HEK293 (cell line): Measurements from ENCODE around the gene TFRC.

Experiments
- ZNF335 ChIP-seq: fragments of 450-650 bp; formaldehyde crosslinking; conservative IDR thresholded peaks from 2 replicates; pipeline ENCODE4 v1.5.1; 2016; ENCODE audit warnings: missing biosample characterization, missing genetic modification characterization
- TF ChIP-seq, protein P1 (sequence below): fragments of 450-650 bp; IDR thresholded peaks from 2 replicates; pipeline ENCODE4 v1.5.1; 2018; ENCODE audit warnings: missing biosample characterization, mild to moderate bottlenecking, missing genetic modification characterization
- TF ChIP-seq, protein P2 (sequence below): fragments of 450-650 bp; formaldehyde crosslinking; IDR thresholded peaks from 2 replicates; pipeline ENCODE4 v1.5.1; 2016; ENCODE audit warnings: missing biosample characterization, missing genetic modification characterization

DNA sequence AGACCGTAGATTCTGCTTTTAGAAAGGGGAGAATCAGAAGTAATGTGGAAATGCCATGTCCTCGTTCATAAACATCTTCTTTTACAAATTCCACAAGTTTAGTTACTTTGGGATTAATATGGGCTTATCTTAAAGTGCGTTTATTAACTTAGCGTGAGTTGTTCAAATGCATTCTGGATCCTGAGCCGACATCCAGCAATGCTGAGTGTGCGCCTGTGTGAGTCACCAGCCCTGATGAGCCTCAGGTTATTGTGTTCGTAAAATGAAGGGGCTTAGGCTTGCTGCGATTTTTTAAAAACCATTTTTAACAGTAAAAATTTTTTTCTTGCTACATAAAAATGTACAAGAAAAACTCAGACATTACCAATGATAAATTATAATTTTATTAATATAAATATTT, 57.9 kb downstream of the TFRC start:
- TF ChIP-seq, protein P1, sequence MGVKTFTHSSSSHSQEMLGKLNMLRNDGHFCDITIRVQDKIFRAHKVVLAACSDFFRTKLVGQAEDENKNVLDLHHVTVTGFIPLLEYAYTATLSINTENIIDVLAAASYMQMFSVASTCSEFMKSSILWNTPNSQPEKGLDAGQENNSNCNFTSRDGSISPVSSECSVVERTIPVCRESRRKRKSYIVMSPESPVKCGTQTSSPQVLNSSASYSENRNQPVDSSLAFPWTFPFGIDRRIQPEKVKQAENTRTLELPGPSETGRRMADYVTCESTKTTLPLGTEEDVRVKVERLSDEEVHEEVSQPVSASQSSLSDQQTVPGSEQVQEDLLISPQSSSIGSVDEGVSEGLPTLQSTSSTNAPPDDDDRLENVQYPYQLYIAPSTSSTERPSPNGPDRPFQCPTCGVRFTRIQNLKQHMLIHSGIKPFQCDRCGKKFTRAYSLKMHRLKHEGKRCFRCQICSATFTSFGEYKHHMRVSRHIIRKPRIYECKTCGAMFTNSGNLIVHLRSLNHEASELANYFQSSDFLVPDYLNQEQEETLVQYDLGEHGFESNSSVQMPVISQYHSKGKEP: no peak
- TF ChIP-seq, protein P2, sequence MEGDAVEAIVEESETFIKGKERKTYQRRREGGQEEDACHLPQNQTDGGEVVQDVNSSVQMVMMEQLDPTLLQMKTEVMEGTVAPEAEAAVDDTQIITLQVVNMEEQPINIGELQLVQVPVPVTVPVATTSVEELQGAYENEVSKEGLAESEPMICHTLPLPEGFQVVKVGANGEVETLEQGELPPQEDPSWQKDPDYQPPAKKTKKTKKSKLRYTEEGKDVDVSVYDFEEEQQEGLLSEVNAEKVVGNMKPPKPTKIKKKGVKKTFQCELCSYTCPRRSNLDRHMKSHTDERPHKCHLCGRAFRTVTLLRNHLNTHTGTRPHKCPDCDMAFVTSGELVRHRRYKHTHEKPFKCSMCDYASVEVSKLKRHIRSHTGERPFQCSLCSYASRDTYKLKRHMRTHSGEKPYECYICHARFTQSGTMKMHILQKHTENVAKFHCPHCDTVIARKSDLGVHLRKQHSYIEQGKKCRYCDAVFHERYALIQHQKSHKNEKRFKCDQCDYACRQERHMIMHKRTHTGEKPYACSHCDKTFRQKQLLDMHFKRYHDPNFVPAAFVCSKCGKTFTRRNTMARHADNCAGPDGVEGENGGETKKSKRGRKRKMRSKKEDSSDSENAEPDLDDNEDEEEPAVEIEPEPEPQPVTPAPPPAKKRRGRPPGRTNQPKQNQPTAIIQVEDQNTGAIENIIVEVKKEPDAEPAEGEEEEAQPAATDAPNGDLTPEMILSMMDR (tag by site-specific recombination): no peak
- no peak for TF ChIP-seq ZNF335 (tag by site-specific recombination)
